IMR-90 (cell line): ENCODE results near the gene CASK.

ENCODE experiments used
- BHLHE40 ChIP-seq: fragments of 150-350 bp; IDR thresholded peaks from 2 replicates; pipeline ENCODE4 v1.6.1; 2016; ENCODE audit warnings: mild to moderate bottlenecking, low read depth, low read length
- CEBPB ChIP-seq: IDR thresholded peaks from 2 replicates; pipeline ENCODE4 v1.6.1; 2012; ENCODE audit warnings: low read depth, low read length, improper control_type of control experiment
- MXI1 ChIP-seq: IDR thresholded peaks from 2 replicates; pipeline ENCODE4 v1.6.1; 2012; ENCODE audit warnings: low read depth, mild to moderate bottlenecking, low read length, moderate library complexity, borderline replicate concordance
- NFE2L2 ChIP-seq: fragments of 150-350 bp; IDR thresholded peaks from 2 replicates; pipeline ENCODE4 v1.6.1; 2016; ENCODE audit warnings: low read depth, mild to moderate bottlenecking, low read length
- POLR2A ChIP-seq: IDR thresholded peaks from 2 replicates; pipeline ENCODE4 v1.6.1; 2012; ENCODE audit warnings: mild to moderate bottlenecking, low read depth, low read length
- RAD21 ChIP-seq: IDR thresholded peaks from 2 replicates; pipeline ENCODE4 v1.6.1; 2012; ENCODE audit warnings: low read length, improper control_type of control experiment
- RCOR1 ChIP-seq: IDR thresholded peaks from 2 replicates; pipeline ENCODE4 v1.6.1; 2012; ENCODE audit warnings: mild to moderate bottlenecking, low read length, improper control_type of control experiment; ENCODE audit not compliant: insufficient replicate concordance
- TF ChIP-seq, protein P1 (sequence below): conservative IDR thresholded peaks from 2 replicates; pipeline ENCODE4 v1.5.1; 2012; ENCODE audit warnings: mild to moderate bottlenecking, low read depth, low read length, improper control_type of control experiment
- TF ChIP-seq, protein P2 (sequence below): fragments of 150-350 bp; IDR thresholded peaks from 2 replicates; pipeline ENCODE4 v1.6.1; 2017; ENCODE audit warnings: mild to moderate bottlenecking, antibody characterized with exemption, low read length, low read depth

DNA sequence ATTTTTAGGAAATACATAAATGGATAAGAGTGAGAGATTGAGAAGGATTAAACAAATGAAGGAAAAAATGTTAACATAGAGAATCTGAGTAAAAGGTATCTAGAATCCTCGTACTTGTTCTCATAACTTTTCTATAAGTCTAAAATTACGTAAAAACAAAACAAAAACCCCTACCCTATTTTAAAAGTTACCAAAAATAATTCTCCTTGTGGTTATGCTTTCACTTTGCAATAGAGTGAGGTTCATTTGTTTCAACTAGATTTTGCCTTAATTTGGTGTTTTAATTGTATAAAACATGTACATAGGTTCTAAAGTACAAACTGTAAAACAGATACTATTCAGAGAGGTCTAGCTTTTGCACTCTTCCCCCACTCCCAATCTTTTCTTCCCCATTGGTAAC lies 238.4 kb downstream of the CASK start:
- TF ChIP-seq, protein P1, sequence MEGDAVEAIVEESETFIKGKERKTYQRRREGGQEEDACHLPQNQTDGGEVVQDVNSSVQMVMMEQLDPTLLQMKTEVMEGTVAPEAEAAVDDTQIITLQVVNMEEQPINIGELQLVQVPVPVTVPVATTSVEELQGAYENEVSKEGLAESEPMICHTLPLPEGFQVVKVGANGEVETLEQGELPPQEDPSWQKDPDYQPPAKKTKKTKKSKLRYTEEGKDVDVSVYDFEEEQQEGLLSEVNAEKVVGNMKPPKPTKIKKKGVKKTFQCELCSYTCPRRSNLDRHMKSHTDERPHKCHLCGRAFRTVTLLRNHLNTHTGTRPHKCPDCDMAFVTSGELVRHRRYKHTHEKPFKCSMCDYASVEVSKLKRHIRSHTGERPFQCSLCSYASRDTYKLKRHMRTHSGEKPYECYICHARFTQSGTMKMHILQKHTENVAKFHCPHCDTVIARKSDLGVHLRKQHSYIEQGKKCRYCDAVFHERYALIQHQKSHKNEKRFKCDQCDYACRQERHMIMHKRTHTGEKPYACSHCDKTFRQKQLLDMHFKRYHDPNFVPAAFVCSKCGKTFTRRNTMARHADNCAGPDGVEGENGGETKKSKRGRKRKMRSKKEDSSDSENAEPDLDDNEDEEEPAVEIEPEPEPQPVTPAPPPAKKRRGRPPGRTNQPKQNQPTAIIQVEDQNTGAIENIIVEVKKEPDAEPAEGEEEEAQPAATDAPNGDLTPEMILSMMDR: no peak
- no peak for TF ChIP-seq POLR2A
- no peak for TF ChIP-seq RCOR1
- no peak for TF ChIP-seq RAD21
- no peak for TF ChIP-seq NFE2L2
- TF ChIP-seq, protein P2, sequence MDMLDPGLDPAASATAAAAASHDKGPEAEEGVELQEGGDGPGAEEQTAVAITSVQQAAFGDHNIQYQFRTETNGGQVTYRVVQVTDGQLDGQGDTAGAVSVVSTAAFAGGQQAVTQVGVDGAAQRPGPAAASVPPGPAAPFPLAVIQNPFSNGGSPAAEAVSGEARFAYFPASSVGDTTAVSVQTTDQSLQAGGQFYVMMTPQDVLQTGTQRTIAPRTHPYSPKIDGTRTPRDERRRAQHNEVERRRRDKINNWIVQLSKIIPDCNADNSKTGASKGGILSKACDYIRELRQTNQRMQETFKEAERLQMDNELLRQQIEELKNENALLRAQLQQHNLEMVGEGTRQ: no peak
- TF ChIP-seq CEBPB: no peak
- TF ChIP-seq BHLHE40: no peak
- TF ChIP-seq MXI1: no peak
